Esophagus squamous epithelium (tissue), 4 donors: ENCODE results near the gene SCGB3A1.

Experiments
- CTCF ChIP-seq, 6 experiments: fragments of 450-650 bp in 4 of 6; fragments of 200-600 bp in 2 of 6; sonication (generic) in 2 of 6; IDR thresholded peaks; one replicate each; pipeline ENCODE4 v1.5.1; 2016 to 2019; ENCODE audit warnings: antibody characterized with exemption in 6 of 6, mild to moderate bottlenecking in 4 of 6, moderate library complexity in 4 of 6
- POLR2A ChIP-seq, 4 donors: fragments of 450-650 bp; IDR thresholded peaks; one replicate each; pipeline ENCODE4 v1.6.1; 2017; ENCODE audit warnings: antibody characterized with exemption in 4 of 4, mild to moderate bottlenecking in 4 of 4, moderate library complexity in 3 of 4

DNA sequence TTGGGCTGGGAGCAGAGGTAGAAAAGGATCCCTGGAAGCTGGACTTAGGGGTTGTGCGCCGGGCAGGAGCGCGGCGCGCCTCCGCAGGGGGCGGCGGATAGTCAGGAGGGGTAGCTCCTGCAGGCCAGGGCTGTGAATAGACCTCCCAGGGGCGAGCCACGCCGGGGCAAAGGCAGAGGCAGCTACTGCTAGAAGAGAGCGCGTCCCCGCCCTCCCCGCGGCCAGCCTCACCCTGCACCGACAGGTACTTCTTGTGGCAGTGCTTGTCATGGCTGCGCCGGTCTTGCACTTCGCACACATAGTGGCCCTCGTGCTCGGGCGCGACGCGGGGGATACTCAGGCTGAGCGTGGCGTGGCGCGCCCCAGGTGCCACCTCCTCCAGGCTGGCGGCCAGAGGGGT, 30.0 kb upstream of the SCGB3A1 start:
- TF ChIP-seq POLR2A (IDR thresholded peaks at IDR 0.05) (no peak), CTCF (IDR thresholded peaks at IDR 0.05) (no peak)
